SK-N-SH (cell line): ENCODE data around the gene CYFIP2. TPM values are rescaled to one million over a fixed set of nuclear protein-coding genes. Genes with fewer than 3 reads are reported as not detected.

Experiments used
- CTCF ChIA-PET: fragments of 300-600, 350-600 bp; formaldehyde crosslinking; extraction: SDS; loops from one replicate; lab custom pipeline; 2021; lab: Yijun Ruan, JAX
- POLR2A ChIA-PET: fragments of 350-600 bp; sonication (Branson Sonifier 250); formaldehyde crosslinking; extraction: SDS; loops from one replicate; lab custom pipeline; 2020; ENCODE audit warnings: antibody characterized with exemption, inconsistent platforms; lab: Yijun Ruan, JAX
- DNase-seq: peaks from one replicate; pipeline ENCODE4 v3.0.0; 2012
- H2AFZ ChIP-seq: fragments of 200-600 bp; sonication (generic); 2 replicates; pipeline ENCODE4 v1.8.1; 2016; ENCODE audit warnings: antibody characterized with exemption, mild to moderate bottlenecking, low read depth
- H3F3A ChIP-seq: fragments of 200-600 bp; sonication (generic); replicated peaks from 2 replicates; pipeline ENCODE3; 2016; ENCODE audit warnings: antibody characterized with exemption, mild to moderate bottlenecking; ENCODE audit not compliant: insufficient read depth
- H3K27ac ChIP-seq, 2 experiments: fragments of 200-500 bp in 1 of 2; fragments of 200-600 bp in 1 of 2; sonication (Bioruptor generic) in 1 of 2; sonication (generic), shearing (Covaris generic) in 1 of 2; 2 replicates each; pipeline versions ENCODE4 v1.5.1 to v1.6.1; 2014 to 2016; ENCODE audit warnings: low read depth in 2 of 2, inconsistent platforms in 1 of 2, low read length in 1 of 2, mild to moderate bottlenecking in 1 of 2, mixed read lengths in 1 of 2
- H3K27me3 ChIP-seq: fragments of 200-600 bp; sonication (generic), shearing (Covaris generic); 2 replicates; pipeline ENCODE4 v1.6.1; 2016; ENCODE audit warnings: mixed run types; ENCODE audit not compliant: insufficient read depth
- H3K36me3 ChIP-seq, 2 experiments: fragments of 200-500 bp in 1 of 2; fragments of 200-600 bp in 1 of 2; sonication (Bioruptor generic) in 1 of 2; sonication (generic) in 1 of 2; replicated peaks in 1 of 2; 2 replicates each; pipeline versions ENCODE3 to v1.5.1; 2014 to 2016; ENCODE audit warnings: low read length in 1 of 2, mild to moderate bottlenecking in 1 of 2; ENCODE audit not compliant: insufficient read depth in 2 of 2, control insufficient read depth in 1 of 2
- H3K4me1 ChIP-seq, 2 experiments: fragments of 200-500 bp in 1 of 2; fragments of 200-600 bp in 1 of 2; sonication (Bioruptor generic) in 1 of 2; sonication (generic), shearing (Covaris generic) in 1 of 2; 2 replicates each; pipeline versions ENCODE4 v1.5.1 to v1.6.1; 2014 to 2016; ENCODE audit warnings: low read depth in 1 of 2, low read length in 1 of 2, mixed run types in 1 of 2; ENCODE audit not compliant: insufficient read depth in 2 of 2, control insufficient read depth in 1 of 2
- H3K4me2 ChIP-seq: fragments of 200-600 bp; sonication (generic), shearing (Covaris generic); 2 replicates; pipeline ENCODE4 v1.6.1; 2017; ENCODE audit warnings: mixed run types
- H3K4me3 ChIP-seq, 2 experiments: fragments of 200-500 bp in 1 of 2; fragments of 200-600 bp in 1 of 2; sonication (Bioruptor generic) in 1 of 2; sonication (generic), shearing (Covaris generic) in 1 of 2; 2 replicates each; pipeline versions ENCODE4 v1.5.1 to v1.8.1; 2014 to 2016; ENCODE audit warnings: low read depth in 2 of 2, inconsistent platforms in 1 of 2, low read length in 1 of 2, mild to moderate bottlenecking in 1 of 2, mixed read lengths in 1 of 2, moderate library complexity in 1 of 2
- H3K79me2 ChIP-seq: fragments of 200-600 bp; sonication (generic); 2 replicates; pipeline ENCODE4 v1.8.1; 2017; ENCODE audit warnings: mild to moderate bottlenecking; ENCODE audit not compliant: insufficient read depth
- H3K9ac ChIP-seq: fragments of 200-600 bp; sonication (generic); 2 replicates; pipeline ENCODE4 v1.6.1; 2017; ENCODE audit warnings: mixed run types
- H3K9me2 ChIP-seq: fragments of 200-600 bp; sonication (generic); 2 replicates; pipeline ENCODE4 v1.6.1; 2017; ENCODE audit warnings: mixed run types
- H3K9me3 ChIP-seq: fragments of 200-600 bp; sonication (generic); 2 replicates; pipeline ENCODE4 v1.6.1; 2017; ENCODE audit warnings: mixed run types, mild to moderate bottlenecking, moderate library complexity
- H4K20me1 ChIP-seq: fragments of 200-600 bp; sonication (generic); 2 replicates; pipeline ENCODE4 v1.6.1; 2017; ENCODE audit warnings: mild to moderate bottlenecking, mixed run types; ENCODE audit not compliant: insufficient read depth
- EP300 ChIP-seq, 2 experiments: IDR thresholded peaks; 2 replicates each; pipeline versions ENCODE4 v1.4.0 to v1.6.1; 2012; ENCODE audit warnings: borderline replicate concordance in 1 of 2, low read depth in 1 of 2, low read length in 1 of 2
- FOXJ3 ChIP-seq: sonication (generic); formaldehyde crosslinking; IDR thresholded peaks from 2 replicates; pipeline ENCODE4 v1.5.1; 2020; ENCODE audit warnings: mild to moderate bottlenecking, missing genetic modification reagents
- GABPA ChIP-seq: IDR thresholded peaks from 2 replicates; pipeline ENCODE4 v1.4.0; 2012; ENCODE audit warnings: low read depth, mild to moderate bottlenecking
- GATA2 ChIP-seq: sonication (generic); formaldehyde crosslinking; IDR thresholded peaks from 2 replicates; pipeline ENCODE4 v1.5.0; 2020; ENCODE audit warnings: mild to moderate bottlenecking, missing genetic modification reagents
- JUND ChIP-seq: IDR thresholded peaks from 2 replicates; pipeline ENCODE4 v1.4.0; 2012
- MEF2A ChIP-seq: IDR thresholded peaks from 2 replicates; pipeline ENCODE4 v1.4.0; 2012; ENCODE audit warnings: low read depth, borderline replicate concordance
- NRF1 ChIP-seq: IDR thresholded peaks from 2 replicates; pipeline ENCODE4 v1.6.1; 2012; ENCODE audit warnings: low read depth, mild to moderate bottlenecking, low read length
- TAF1 ChIP-seq: IDR thresholded peaks from 2 replicates; pipeline ENCODE4 v1.6.1; 2012; ENCODE audit warnings: low read depth, mild to moderate bottlenecking, low read length, moderate library complexity, borderline replicate concordance
- TCF12 ChIP-seq: IDR thresholded peaks from 2 replicates; pipeline ENCODE4 v1.4.0; 2012
- TEAD4 ChIP-seq: IDR thresholded peaks from 2 replicates; pipeline ENCODE4 v1.4.0; 2012; ENCODE audit warnings: mild to moderate bottlenecking, borderline replicate concordance; ENCODE audit not compliant: insufficient read depth
- WGBS: methylation state at CpG from one replicate; pipeline ENCODE4 v1.1.6; 2017; ENCODE audit warnings: low lambda C conversion rate; 5-methylcytosine and 5-hydroxymethylcytosine counted together
- polyA plus RNA-seq, 3 experiments: library from polyadenylated mRNA; depleted of rRNA; stranded (reverse); fragments of >200 nt; gene quantifications; 2 replicates each; pipeline ENCODE4 v1.2.3, GENCODE V29; 2012
- TF ChIP-seq, protein P1 (sequence below): IDR thresholded peaks from 2 replicates; pipeline ENCODE4 v1.6.1; 2012; ENCODE audit warnings: mild to moderate bottlenecking, low read depth, low read length, moderate library complexity
- TF ChIP-seq, protein P2 (sequence below): IDR thresholded peaks from 2 replicates; pipeline ENCODE4 v1.4.0; 2012; ENCODE audit warnings: low read depth
- TF ChIP-seq, protein P3 (sequence below): IDR thresholded peaks from 2 replicates; pipeline ENCODE4 v1.4.0; 2012; ENCODE audit warnings: low read depth, borderline replicate concordance

The CYFIP2 gene
- polyA plus RNA-seq, 1 of the 3 experiments (the other 2 are of a cell fraction), result 20.1 TPM

DNA sequence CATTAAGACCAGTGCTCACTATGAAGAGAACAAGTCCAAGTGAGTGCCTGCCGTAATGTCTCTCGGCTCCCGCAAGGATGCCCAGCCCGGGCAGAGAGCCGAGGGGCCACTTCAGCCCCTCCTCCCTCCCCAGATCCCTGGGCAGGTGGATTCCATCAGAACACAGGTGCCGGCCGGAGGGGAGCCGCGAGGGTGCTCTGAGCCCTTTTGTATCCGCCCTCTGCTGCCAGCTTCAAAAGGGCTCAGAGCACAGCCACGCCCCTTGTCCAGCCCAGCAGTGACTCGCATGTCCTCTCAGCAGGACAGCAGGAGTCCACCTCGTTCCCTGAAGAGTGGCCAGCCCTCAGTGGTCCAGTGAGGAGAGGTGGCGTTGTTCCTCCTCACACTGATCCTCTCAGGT is 43.9 kb downstream of the CYFIP2 start:
- Histone ChIP-seq H3F3A (no peaks in the 10 kb centered on the region), H2AFZ (no peak overlapping the region), H4K20me1 (no peaks in the 10 kb centered on the region), H3K4me2 (no peak overlapping the region), H3K79me2 (no peaks in the 10 kb centered on the region), H3K27ac (no peak overlapping the region), H3K9ac (no peak overlapping the region), H3K27me3 (no peaks in the 10 kb centered on the region), H3K4me1 (peaks cover 0 to 3% of the 10 kb centered on the region in 2 experiments; a peak in 1 of 4 replicates), H3K9me3 (no peaks in the 10 kb centered on the region), H3K36me3 (peaks cover 0 to 7% of the 10 kb centered on the region in 2 experiments), H3K9me2 (no peaks in the 10 kb centered on the region), H3K4me3 (no peak overlapping the region)
- ChIA-PET POLR2A (no interaction called here), CTCF (interaction anchor here (1.4 to 6.7 kb wide), 4 partner anchors 8 to 56 kb away, joined by 3 to 40 read pairs (median 4); no protein-coding TSS in a partner anchor)
- TF ChIP-seq FOXJ3 (no peak), TCF12 (no peak), TEAD4 (no peak), TAF1 (no peak), GATA2 (CRISPR knock-in tag) (no peak), NRF1 (no peak), JUND (no peak), MEF2A (no peak), GABPA (no peak), EP300 (IDR thresholded peaks at IDR 0.05; ENCODE audit: borderline replicate concordance in 1 of 2, low read depth in 1 of 2, low read length in 1 of 2) (no peak)
- TF ChIP-seq, protein P1, sequence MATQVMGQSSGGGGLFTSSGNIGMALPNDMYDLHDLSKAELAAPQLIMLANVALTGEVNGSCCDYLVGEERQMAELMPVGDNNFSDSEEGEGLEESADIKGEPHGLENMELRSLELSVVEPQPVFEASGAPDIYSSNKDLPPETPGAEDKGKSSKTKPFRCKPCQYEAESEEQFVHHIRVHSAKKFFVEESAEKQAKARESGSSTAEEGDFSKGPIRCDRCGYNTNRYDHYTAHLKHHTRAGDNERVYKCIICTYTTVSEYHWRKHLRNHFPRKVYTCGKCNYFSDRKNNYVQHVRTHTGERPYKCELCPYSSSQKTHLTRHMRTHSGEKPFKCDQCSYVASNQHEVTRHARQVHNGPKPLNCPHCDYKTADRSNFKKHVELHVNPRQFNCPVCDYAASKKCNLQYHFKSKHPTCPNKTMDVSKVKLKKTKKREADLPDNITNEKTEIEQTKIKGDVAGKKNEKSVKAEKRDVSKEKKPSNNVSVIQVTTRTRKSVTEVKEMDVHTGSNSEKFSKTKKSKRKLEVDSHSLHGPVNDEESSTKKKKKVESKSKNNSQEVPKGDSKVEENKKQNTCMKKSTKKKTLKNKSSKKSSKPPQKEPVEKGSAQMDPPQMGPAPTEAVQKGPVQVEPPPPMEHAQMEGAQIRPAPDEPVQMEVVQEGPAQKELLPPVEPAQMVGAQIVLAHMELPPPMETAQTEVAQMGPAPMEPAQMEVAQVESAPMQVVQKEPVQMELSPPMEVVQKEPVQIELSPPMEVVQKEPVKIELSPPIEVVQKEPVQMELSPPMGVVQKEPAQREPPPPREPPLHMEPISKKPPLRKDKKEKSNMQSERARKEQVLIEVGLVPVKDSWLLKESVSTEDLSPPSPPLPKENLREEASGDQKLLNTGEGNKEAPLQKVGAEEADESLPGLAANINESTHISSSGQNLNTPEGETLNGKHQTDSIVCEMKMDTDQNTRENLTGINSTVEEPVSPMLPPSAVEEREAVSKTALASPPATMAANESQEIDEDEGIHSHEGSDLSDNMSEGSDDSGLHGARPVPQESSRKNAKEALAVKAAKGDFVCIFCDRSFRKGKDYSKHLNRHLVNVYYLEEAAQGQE, result no peak
- TF ChIP-seq, protein P2, sequence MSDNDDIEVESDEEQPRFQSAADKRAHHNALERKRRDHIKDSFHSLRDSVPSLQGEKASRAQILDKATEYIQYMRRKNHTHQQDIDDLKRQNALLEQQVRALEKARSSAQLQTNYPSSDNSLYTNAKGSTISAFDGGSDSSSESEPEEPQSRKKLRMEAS, result no peak
- TF ChIP-seq, protein P3, sequence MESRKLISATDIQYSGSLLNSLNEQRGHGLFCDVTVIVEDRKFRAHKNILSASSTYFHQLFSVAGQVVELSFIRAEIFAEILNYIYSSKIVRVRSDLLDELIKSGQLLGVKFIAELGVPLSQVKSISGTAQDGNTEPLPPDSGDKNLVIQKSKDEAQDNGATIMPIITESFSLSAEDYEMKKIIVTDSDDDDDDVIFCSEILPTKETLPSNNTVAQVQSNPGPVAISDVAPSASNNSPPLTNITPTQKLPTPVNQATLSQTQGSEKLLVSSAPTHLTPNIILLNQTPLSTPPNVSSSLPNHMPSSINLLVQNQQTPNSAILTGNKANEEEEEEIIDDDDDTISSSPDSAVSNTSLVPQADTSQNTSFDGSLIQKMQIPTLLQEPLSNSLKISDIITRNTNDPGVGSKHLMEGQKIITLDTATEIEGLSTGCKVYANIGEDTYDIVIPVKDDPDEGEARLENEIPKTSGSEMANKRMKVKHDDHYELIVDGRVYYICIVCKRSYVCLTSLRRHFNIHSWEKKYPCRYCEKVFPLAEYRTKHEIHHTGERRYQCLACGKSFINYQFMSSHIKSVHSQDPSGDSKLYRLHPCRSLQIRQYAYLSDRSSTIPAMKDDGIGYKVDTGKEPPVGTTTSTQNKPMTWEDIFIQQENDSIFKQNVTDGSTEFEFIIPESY, result no peak
- WGBS, result 82% methylated on average over 4 of the region's 14 CpGs
- no peak for DNase-seq
